HG03060 (cell line): Measurements from ENCODE around the gene MSH2.

Experiments
- ATAC-seq: cut with Tn5 transposase; IDR thresholded peaks from one replicate; pipeline ENCODE4 v1.9.1; 2021; ENCODE audit warnings: low read depth, moderate number of reproducible peaks; ENCODE audit not compliant: unreplicated experiment

MSH2 gene

GRCh38 chr2:47504174-47504810 is 101.3 kb downstream of the MSH2 start:
- no peak for ATAC-seq

- ATAC-seq = no peak
These were observed 103.1 kb downstream of the MSH2 start for GRCh38 chr2:47506024-47506423.

- no peak for ATAC-seq
These were observed 103.5 kb downstream of the MSH2 start for GRCh38 chr2:47506436-47506835.

- ATAC-seq = no peak
These were observed 105.1 kb downstream of the MSH2 start for GRCh38 chr2:47508080-47508479.

- no peak for ATAC-seq
These were observed 105.7 kb downstream of the MSH2 start for GRCh38 chr2:47508641-47509040.

GRCh38 chr2:47509250-47509649 is 106.3 kb downstream of the MSH2 start:
- ATAC-seq = no peak

- no peak for ATAC-seq
These were observed 106.9 kb downstream of the MSH2 start for GRCh38 chr2:47509821-47510385.

GRCh38 chr2:47510745-47511144 is 107.8 kb downstream of the MSH2 start:
- no peak for ATAC-seq

GRCh38 chr2:47512581-47513083 is 109.7 kb downstream of the MSH2 start:
- no peak for ATAC-seq

- ATAC-seq = no peak
These were observed 111.1 kb downstream of the MSH2 start for GRCh38 chr2:47513981-47514520.

- ATAC-seq = no peak
These were observed 113.6 kb downstream of the MSH2 start for GRCh38 chr2:47516360-47517104.

GRCh38 chr2:47518497-47519146 is 115.7 kb downstream of the MSH2 start:
- no peak for ATAC-seq

GRCh38 chr2:47519147-47519537 is 116.2 kb downstream of the MSH2 start:
- no peak for ATAC-seq

GRCh38 chr2:47519604-47520301 is 116.8 kb downstream of the MSH2 start:
- ATAC-seq = no peak

- ATAC-seq = no peak
These were observed 117.3 kb downstream of the MSH2 start for GRCh38 chr2:47520302-47520630.

- ATAC-seq = peak; percentile 54
These were observed 118.1 kb downstream of the MSH2 start for GRCh38 chr2:47520825-47521665.

- ATAC-seq = no peak
These were observed 118.8 kb downstream of the MSH2 start for GRCh38 chr2:47521666-47522285.

- no peak for ATAC-seq
These were observed 122.2 kb downstream of the MSH2 start for GRCh38 chr2:47525167-47525566.

GRCh38 chr2:47528455-47528854 is 125.5 kb downstream of the MSH2 start:
- no peak for ATAC-seq
